NB4 (cell line): Measurements from ENCODE around the gene WRAP73.

Experiments used
- POLR2A ChIP-seq: IDR thresholded peaks from 2 replicates; pipeline ENCODE4 v1.6.1; 2011; ENCODE audit warnings: mild to moderate bottlenecking; ENCODE audit not compliant: insufficient read length; ENCODE audit errors: extremely low read depth
- TF ChIP-seq, protein P1 (sequence below): IDR thresholded peaks from one replicate; pipeline ENCODE4 v1.5.1; 2012; ENCODE audit warnings: low read depth, low read length

GRCh38 chr1:3669421-3669821 is 19.5 kb upstream of the WRAP73 start:
- no peak for TF ChIP-seq POLR2A
- TF ChIP-seq, protein P1, sequence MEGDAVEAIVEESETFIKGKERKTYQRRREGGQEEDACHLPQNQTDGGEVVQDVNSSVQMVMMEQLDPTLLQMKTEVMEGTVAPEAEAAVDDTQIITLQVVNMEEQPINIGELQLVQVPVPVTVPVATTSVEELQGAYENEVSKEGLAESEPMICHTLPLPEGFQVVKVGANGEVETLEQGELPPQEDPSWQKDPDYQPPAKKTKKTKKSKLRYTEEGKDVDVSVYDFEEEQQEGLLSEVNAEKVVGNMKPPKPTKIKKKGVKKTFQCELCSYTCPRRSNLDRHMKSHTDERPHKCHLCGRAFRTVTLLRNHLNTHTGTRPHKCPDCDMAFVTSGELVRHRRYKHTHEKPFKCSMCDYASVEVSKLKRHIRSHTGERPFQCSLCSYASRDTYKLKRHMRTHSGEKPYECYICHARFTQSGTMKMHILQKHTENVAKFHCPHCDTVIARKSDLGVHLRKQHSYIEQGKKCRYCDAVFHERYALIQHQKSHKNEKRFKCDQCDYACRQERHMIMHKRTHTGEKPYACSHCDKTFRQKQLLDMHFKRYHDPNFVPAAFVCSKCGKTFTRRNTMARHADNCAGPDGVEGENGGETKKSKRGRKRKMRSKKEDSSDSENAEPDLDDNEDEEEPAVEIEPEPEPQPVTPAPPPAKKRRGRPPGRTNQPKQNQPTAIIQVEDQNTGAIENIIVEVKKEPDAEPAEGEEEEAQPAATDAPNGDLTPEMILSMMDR = no peak
